Activated CD4-positive, alpha-beta T cell treated with anti-CD3 and anti-CD28 coated beads, Interleukin-2, amount 10 ng/mL, durations not matched to agents 7 days and 5 days (primary cell): ENCODE data around the gene HORMAD1. TPM values are rescaled to one million over a fixed set of nuclear protein-coding genes. Genes with fewer than 3 reads are reported as not detected.
A peak's percentile ranks its signal among the peaks of the same experiment; 100 is the strongest.
"Not testable (repeated sequence)": the region's sequence is repeated elsewhere in the genome, so short reads cannot be mapped to it uniquely, and the experiment has no call there.

Experiments used
- CTCF ChIA-PET: fragments of 350-600 bp; sonication (Branson Sonifier 250); formaldehyde crosslinking; loops from one replicate; lab custom pipeline; 2021; ENCODE audit warnings: antibody characterized with exemption; lab: Charles Lee
- POLR2A ChIA-PET: fragments of 350-600 bp; sonication (Branson Sonifier 250); formaldehyde crosslinking; loops from one replicate; lab custom pipeline; 2021; ENCODE audit warnings: antibody characterized with exemption; lab: Charles Lee
- DNase-seq: peaks from one replicate; pipeline ENCODE4 v3.0.0-alpha.2; 2020
- H3K27ac Mint-ChIP-seq: one replicate; pipeline ENCODE4 v1.8.0; 2021; ENCODE audit warnings: mild to moderate bottlenecking, moderate library complexity, mixed read lengths
- H3K27me3 Mint-ChIP-seq: one replicate; pipeline ENCODE4 v1.8.0; 2021; ENCODE audit warnings: mixed read lengths
- H3K36me3 Mint-ChIP-seq: one replicate; pipeline ENCODE4 v1.8.0; 2021; ENCODE audit warnings: low read depth, mixed read lengths
- H3K4me1 Mint-ChIP-seq: one replicate; pipeline ENCODE4 v1.8.0; 2021; ENCODE audit warnings: mixed read lengths
- H3K4me3 Mint-ChIP-seq: one replicate; pipeline ENCODE4 v1.8.0; 2021; ENCODE audit warnings: mild to moderate bottlenecking, moderate library complexity, mixed read lengths
- H3K9me3 Mint-ChIP-seq: one replicate; pipeline ENCODE4 v1.8.0; 2021; ENCODE audit warnings: mixed read lengths
- total RNA-seq, 2 experiments: library from RNA; stranded (reverse); gene quantifications; one replicate each; pipeline ENCODE4 v1.2.3, GENCODE V29; 2021

Gene HORMAD1
- total RNA-seq, 2 experiments from 2014 or later, result 0.37 to 0.40 TPM

GRCh38 chr1:150696162-150696561, 24.5 kb downstream of the HORMAD1 start:
- H3K27me3 Mint-ChIP-seq, result peaks cover 3% of the 10 kb centered on the region
- POLR2A ChIA-PET, result no interaction called here

GRCh38 chr1:150695561-150695960, 25.1 kb downstream of the HORMAD1 start:
- CTCF ChIA-PET, result no interaction called here
- POLR2A ChIA-PET, result no interaction called here
- Mint-ChIP-seq H3K27ac (no peak overlapping the region), H3K9me3 (no peaks in the 10 kb centered on the region), H3K4me3 (peak overlapping the region; percentile 22), H3K4me1 (peaks cover 30% of the 10 kb centered on the region), H3K27me3 (peaks cover 3% of the 10 kb centered on the region), H3K36me3 (peaks cover 25% of the 10 kb centered on the region)
- no peak for DNase-seq

More at GRCh38 chr1:150696162-150696561, 24.5 kb downstream of the HORMAD1 start:
- Mint-ChIP-seq H3K4me1 (peaks cover 28% of the 10 kb centered on the region), H3K27ac (peak overlapping the region; percentile 68), H3K36me3 (peaks cover 22% of the 10 kb centered on the region), H3K9me3 (no peaks in the 10 kb centered on the region), H3K4me3 (peak overlapping the region; percentile 93)
- CTCF ChIA-PET, result interaction anchor here (0.7 to 1.6 kb wide), 5 partner anchors 9 to 226 kb away, joined by 3 to 5 read pairs (median 3); no protein-coding TSS in a partner anchor
- no peak for DNase-seq

- DNase-seq, result no peak
- H3K9me3 Mint-ChIP-seq, result no peaks in the 10 kb centered on the region
- H3K27me3 Mint-ChIP-seq, result no peaks in the 10 kb centered on the region
- H3K27ac Mint-ChIP-seq, result no peak overlapping the region
- H3K36me3 Mint-ChIP-seq, result peaks cover 31% of the 10 kb centered on the region
- H3K4me3 Mint-ChIP-seq, result no peak overlapping the region
- peaks cover 30% of the 10 kb centered on the region for H3K4me1 Mint-ChIP-seq
- POLR2A ChIA-PET, result no interaction called here
- CTCF ChIA-PET, result interaction anchor here (1.1 to 1.8 kb wide), 2 partner anchors 19 to 27 kb away, joined by 3 to 4 read pairs; no protein-coding TSS in a partner anchor
These were observed 28.0 kb downstream of the HORMAD1 start for GRCh38 chr1:150692720-150693119.

- Mint-ChIP-seq H3K27me3 (no peaks in the 10 kb centered on the region), H3K9me3 (no peaks in the 10 kb centered on the region), H3K4me1 (peaks cover 15% of the 10 kb centered on the region), H3K27ac (no peak overlapping the region), H3K36me3 (peaks cover 27% of the 10 kb centered on the region), H3K4me3 (no peak overlapping the region)
- POLR2A ChIA-PET, result no interaction called here
- CTCF ChIA-PET, result no interaction called here
- no peak for DNase-seq
These were observed 31.9 kb downstream of the HORMAD1 start for GRCh38 chr1:150688763-150689162.

- H3K4me3 Mint-ChIP-seq, result no peak overlapping the region
These were observed 34.4 kb downstream of the HORMAD1 start for GRCh38 chr1:150686275-150686674.

GRCh38 chr1:150683914-150684313, 36.8 kb downstream of the HORMAD1 start:
- Mint-ChIP-seq H3K9me3 (no peaks in the 10 kb centered on the region), H3K4me3 (no peak overlapping the region), H3K27ac (no peak overlapping the region), H3K4me1 (peaks cover 10% of the 10 kb centered on the region), H3K27me3 (no peaks in the 10 kb centered on the region), H3K36me3 (peaks cover 16% of the 10 kb centered on the region)
- ChIA-PET POLR2A (interaction anchor here (0.6 to 1.1 kb wide), 2 partner anchors 13 to 157 kb away, joined by 3 read pairs; partner anchors contain the start of gene GOLPH3L), CTCF (interaction anchor here (0.6 to 1.2 kb wide), 6 partner anchors 11 to 239 kb away, joined by 3 read pairs; partner anchors contain the start of gene GOLPH3L)
- DNase-seq, result no peak

More at GRCh38 chr1:150686275-150686674, 34.4 kb downstream of the HORMAD1 start:
- Mint-ChIP-seq H3K27me3 (no peaks in the 10 kb centered on the region), H3K36me3 (peaks cover 19% of the 10 kb centered on the region), H3K9me3 (no peaks in the 10 kb centered on the region), H3K27ac (no peak overlapping the region), H3K4me1 (peaks cover 13% of the 10 kb centered on the region)
- no peak for DNase-seq
- ChIA-PET POLR2A (no interaction called here), CTCF (interaction anchor here (1.2 kb wide), 1 partner anchor 11 kb away, joined by 4 read pairs; the partner anchor contains the start of gene GOLPH3L)

- Mint-ChIP-seq H3K4me1 (peaks cover 10% of the 10 kb centered on the region), H3K36me3 (peaks cover 13% of the 10 kb centered on the region), H3K27ac (no peak overlapping the region), H3K9me3 (no peaks in the 10 kb centered on the region), H3K4me3 (no peak overlapping the region), H3K27me3 (no peaks in the 10 kb centered on the region)
- POLR2A ChIA-PET, result no interaction called here
- no peak for DNase-seq
- CTCF ChIA-PET, result interaction anchor here (1.1 kb wide), 1 partner anchor 11 kb away, joined by 3 read pairs; no protein-coding TSS in a partner anchor
These were observed 41.7 kb downstream of the HORMAD1 start for GRCh38 chr1:150678988-150679387.

- Mint-ChIP-seq H3K4me1 (peaks cover 6% of the 10 kb centered on the region), H3K9me3 (no peaks in the 10 kb centered on the region), H3K27ac (no peak overlapping the region), H3K4me3 (no peak overlapping the region), H3K27me3 (no peaks in the 10 kb centered on the region), H3K36me3 (peaks cover 5% of the 10 kb centered on the region)
- CTCF ChIA-PET, result interaction anchor here (0.6 to 1.3 kb wide), 3 partner anchors 11 to 321 kb away, joined by 3 to 6 read pairs (median 4); no protein-coding TSS in a partner anchor
- POLR2A ChIA-PET, result no interaction called here
- DNase-seq, result no peak
These were observed 45.8 kb downstream of the HORMAD1 start for GRCh38 chr1:150674881-150675280.

- Mint-ChIP-seq H3K4me1 (peaks cover 7% of the 10 kb centered on the region), H3K27ac (no peak overlapping the region), H3K36me3 (peaks cover 37% of the 10 kb centered on the region), H3K9me3 (no peaks in the 10 kb centered on the region), H3K4me3 (no peak overlapping the region), H3K27me3 (no peaks in the 10 kb centered on the region)
- DNase-seq, result no peak
- POLR2A ChIA-PET, result no interaction called here
- CTCF ChIA-PET, result interaction anchor here (0.8 kb wide), 1 partner anchor 10 kb away, joined by 3 read pairs; no protein-coding TSS in a partner anchor
These were observed 57.4 kb downstream of the HORMAD1 start for GRCh38 chr1:150663321-150663720.

- no peak overlapping the region for H3K4me3 Mint-ChIP-seq
- no peak overlapping the region for H3K27ac Mint-ChIP-seq
These were observed 57.9 kb downstream of the HORMAD1 start for GRCh38 chr1:150662811-150663210.

GRCh38 chr1:150661156-150661555, 59.5 kb downstream of the HORMAD1 start:
- peaks cover 6% of the 10 kb centered on the region for H3K4me1 Mint-ChIP-seq
- no peak overlapping the region for H3K27ac Mint-ChIP-seq
- no peaks in the 10 kb centered on the region for H3K27me3 Mint-ChIP-seq
- ChIA-PET CTCF (interaction anchor here (1.5 kb wide), 1 partner anchor 16 kb away, joined by 3 read pairs; no protein-coding TSS in a partner anchor), POLR2A (no interaction called here)
- H3K4me3 Mint-ChIP-seq, result no peak overlapping the region
- H3K36me3 Mint-ChIP-seq, result peaks cover 35% of the 10 kb centered on the region
- H3K9me3 Mint-ChIP-seq, result no peaks in the 10 kb centered on the region
- DNase-seq, result no peak

More at GRCh38 chr1:150662811-150663210, 57.9 kb downstream of the HORMAD1 start:
- peaks cover 7% of the 10 kb centered on the region for H3K4me1 Mint-ChIP-seq
- H3K27me3 Mint-ChIP-seq, result no peaks in the 10 kb centered on the region
- no peak for DNase-seq
- H3K9me3 Mint-ChIP-seq, result no peaks in the 10 kb centered on the region
- H3K36me3 Mint-ChIP-seq, result peaks cover 37% of the 10 kb centered on the region
- CTCF ChIA-PET, result interaction anchor here (0.6 to 0.8 kb wide), 3 partner anchors 10 to 142 kb away, joined by 3 to 5 read pairs (median 3); no protein-coding TSS in a partner anchor
- POLR2A ChIA-PET, result no interaction called here

GRCh38 chr1:150660584-150660983, 60.1 kb downstream of the HORMAD1 start:
- Mint-ChIP-seq H3K4me1 (peaks cover under 1% of the 10 kb centered on the region), H3K4me3 (no peak overlapping the region), H3K27ac (no peak overlapping the region), H3K36me3 (peaks cover 33% of the 10 kb centered on the region), H3K9me3 (no peaks in the 10 kb centered on the region), H3K27me3 (no peaks in the 10 kb centered on the region)
- CTCF ChIA-PET, result interaction anchor here (1.5 kb wide), 1 partner anchor 16 kb away, joined by 3 read pairs; no protein-coding TSS in a partner anchor
- DNase-seq, result no peak
- POLR2A ChIA-PET, result no interaction called here

GRCh38 chr1:150657064-150657463, 63.6 kb downstream of the HORMAD1 start:
- CTCF ChIA-PET, result interaction anchor here (1.3 kb wide), 1 partner anchor 27 kb away, joined by 3 read pairs; no protein-coding TSS in a partner anchor
- H3K27me3 Mint-ChIP-seq, DNase-seq, H3K4me3 Mint-ChIP-seq, H3K27ac Mint-ChIP-seq, H3K4me1 Mint-ChIP-seq, POLR2A ChIA-PET, H3K9me3 Mint-ChIP-seq: not testable (repeated sequence)
- peaks cover 33% of the 10 kb centered on the region for H3K36me3 Mint-ChIP-seq
